NCI-H187 treated with DMSO at 0.1 percent for 48 hours (cell line): ENCODE data around the gene SLC66A2.

Experiments
- DNase-seq: peaks from one replicate; lab custom pipeline; 2025; lab: John Stamatoyannopoulos, UW

SLC66A2 gene

DNA sequence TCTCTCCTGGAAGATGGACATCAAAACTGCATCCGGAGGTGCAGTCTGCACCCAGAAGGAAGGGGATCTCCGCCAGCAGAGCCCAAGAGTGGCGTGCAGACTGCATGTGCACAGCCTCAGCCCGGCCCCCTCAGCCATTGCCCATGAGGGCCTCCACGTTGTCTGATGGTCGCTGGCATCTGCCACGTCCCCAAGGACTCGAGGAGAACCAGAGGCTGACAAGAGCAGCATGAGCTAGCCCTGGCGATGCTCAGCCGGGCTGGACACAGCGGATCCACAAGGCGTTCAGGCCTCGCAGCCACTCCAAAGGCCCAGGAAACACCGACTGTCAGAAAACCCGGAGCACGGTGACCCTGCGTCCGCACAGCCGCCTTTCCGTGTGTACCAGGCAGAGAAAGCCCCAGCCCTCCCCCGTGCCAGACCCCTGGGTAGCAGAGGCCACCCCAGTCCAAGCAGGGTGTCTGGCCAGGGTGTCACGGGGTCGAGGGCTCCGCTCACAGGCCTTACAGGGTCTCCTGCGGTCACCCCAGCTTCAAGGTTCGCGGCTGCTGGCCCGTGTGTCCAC lies 48.3 kb downstream of the SLC66A2 start:
- no peak for DNase-seq

DNA sequence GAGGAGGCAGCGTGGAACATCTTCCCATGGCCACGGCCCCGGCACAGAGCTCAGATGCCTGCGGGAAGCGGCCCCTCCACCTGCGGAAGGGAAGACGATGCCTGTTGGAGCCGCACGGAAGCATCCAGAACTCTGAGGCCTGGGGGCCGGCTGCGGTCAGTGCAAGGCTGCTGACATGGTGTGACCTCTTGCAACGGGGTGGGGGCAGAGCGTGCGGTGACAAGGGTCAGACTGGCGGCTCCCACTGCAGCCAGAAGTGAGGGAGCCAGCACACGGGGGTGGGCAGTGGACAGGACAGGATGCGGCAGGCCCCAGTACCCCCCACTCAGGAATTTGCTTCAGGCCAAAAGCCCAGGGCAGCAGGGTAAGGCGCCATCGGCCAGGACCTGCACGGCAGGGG lies 48.8 kb downstream of the SLC66A2 start:
- no peak for DNase-seq

DNA sequence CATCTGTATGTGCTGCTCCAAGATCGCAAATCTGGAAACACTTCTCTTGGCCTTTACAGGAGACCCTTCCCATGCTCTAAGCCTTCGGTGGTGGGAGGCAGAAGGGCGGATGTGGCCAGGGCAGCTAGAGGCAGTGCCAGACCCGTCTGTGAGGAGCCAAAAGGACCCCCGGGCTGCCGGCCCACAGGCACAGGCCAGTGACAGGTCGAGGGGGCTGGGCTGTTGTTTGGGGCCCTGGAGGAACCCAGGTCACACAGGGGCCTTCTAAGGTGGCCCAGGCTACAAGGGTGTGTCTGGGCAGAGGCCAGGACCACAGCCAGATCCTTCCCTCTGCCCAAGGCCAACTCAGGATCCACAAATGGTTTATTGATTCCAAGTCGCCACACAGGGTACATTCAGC lies 49.4 kb downstream of the SLC66A2 start:
- no peak for DNase-seq

DNA sequence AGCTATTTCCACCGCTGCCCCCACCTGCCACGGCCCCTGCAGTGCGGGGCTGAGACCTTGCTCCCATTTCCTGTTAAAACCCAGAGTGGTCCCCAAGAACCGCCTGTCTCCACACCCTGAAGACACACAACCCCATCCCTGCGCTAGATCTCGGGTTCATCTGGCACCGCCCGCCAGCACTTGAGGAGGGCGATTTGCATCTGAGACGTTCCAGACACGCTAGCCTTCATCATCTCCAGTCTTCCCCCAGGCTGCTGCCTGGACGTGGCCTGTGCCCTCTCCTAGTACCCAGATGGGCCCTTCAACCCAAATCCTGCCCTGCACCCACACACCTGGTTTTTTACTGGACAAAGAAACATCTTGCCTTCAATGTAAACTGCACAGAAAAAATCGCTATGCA lies 49.8 kb downstream of the SLC66A2 start:
- DNase-seq, result no peak

DNA sequence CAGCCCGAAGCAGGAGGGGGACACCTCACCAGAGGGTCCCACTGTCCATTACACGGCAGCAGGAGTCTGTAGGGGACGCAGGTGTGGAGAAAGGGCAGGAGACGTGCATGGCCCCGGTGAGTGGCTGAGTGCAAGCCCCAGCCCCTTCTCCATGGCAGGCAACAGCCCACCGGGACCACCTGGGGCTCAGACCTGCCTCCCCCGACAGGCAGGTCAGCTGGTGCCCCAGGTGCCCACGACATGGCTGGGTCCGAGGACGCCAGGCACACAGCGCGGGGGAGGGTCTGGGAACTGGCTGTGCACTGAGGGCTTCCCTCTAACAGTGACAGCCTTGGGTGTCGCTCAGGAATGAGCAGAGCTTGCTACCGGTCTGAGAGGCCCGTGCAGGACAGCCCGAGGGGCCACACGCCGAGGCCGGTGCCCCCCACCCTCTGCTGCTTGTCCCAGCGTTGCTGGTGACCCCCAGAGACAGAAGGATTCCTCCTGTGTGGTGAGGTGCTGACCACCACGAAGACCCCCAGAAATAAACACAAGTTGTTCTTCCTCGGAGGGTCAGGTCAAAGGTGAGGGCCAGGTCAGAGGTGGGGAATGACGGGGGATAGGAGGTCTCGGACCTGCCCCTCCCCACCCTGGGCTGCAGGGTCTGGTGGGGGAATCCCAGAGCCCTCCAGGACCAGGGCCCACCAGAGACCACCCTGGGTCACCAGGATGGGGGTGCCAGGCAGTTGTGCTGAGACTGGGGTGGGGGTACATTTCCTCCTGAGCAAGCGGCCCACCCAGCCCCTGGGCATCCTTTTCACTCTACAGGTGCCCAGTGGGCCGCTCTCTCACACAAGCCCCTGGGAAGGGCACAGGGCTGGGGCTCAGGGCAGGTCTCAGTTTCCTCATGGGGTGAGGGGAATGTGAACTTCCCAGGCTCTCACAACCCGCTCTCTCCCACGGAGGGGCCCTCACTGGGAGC lies 50.6 kb downstream of the SLC66A2 start:
- DNase-seq, result no peak

DNA sequence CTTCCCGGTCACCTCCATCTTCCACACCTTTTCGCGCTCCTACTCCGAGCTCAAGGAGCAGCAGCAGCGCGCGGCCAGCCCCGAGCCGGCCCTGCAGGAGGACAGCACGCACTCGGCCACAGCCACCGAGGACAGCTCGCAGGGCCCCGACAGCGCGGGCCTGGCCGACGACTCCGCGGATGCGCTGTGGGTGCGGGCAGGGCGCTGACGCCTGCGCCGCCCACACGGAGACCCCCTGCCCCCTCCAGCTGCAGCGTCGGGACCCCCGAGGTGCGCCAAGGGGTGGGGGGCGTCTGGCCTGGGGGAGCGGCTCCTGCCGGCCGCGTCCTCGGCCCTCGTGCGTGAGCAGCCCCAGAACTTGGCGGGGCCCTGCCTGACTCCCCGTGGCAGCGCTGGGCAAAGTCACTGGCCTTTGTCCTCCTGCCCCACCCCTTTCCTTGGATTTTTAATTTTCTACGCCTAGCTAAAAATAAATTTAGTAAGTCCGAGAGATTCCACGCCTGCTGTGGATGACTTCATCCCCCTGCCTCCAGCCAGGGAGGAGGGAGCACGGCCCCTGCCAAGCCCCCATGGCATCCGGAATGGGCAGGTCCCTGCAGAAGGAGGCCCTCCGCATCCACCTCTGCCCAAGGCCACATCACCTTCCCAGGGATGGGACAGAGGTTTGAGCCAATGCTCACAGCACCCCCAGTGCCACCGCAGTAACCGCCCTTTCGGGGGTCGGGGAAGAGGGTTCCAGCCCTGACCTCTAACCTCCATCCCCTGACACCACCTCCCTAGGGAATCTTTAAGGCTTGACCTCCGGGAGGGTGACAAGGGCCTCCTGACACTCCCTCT lies 51.6 kb downstream of the SLC66A2 start:
- DNase-seq, result no peak

DNA sequence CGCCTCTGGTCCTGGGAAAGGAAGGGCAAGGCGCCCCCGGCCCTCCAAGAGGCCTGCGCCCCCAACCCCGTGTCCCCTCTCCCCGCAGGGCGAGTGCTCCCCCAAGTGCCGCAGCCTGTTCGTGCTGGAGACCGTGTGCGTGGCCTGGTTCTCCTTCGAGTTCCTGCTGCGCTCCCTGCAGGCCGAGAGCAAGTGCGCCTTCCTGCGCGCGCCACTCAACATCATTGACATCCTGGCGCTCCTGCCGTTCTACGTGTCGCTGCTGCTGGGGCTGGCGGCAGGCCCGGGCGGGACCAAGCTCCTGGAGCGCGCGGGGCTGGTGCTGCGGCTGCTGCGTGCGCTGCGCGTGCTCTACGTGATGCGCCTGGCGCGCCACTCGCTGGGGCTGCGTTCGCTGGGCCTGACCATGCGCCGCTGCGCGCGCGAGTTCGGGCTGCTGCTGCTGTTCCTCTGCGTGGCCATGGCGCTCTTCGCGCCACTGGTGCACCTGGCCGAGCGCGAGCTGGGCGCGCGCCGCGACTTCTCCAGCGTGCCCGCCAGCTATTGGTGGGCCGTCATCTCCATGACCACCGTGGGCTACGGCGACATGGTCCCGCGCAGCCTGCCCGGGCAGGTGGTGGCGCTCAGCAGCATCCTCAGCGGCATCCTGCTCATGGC lies 52.4 kb downstream of the SLC66A2 start:
- no peak for DNase-seq

DNA sequence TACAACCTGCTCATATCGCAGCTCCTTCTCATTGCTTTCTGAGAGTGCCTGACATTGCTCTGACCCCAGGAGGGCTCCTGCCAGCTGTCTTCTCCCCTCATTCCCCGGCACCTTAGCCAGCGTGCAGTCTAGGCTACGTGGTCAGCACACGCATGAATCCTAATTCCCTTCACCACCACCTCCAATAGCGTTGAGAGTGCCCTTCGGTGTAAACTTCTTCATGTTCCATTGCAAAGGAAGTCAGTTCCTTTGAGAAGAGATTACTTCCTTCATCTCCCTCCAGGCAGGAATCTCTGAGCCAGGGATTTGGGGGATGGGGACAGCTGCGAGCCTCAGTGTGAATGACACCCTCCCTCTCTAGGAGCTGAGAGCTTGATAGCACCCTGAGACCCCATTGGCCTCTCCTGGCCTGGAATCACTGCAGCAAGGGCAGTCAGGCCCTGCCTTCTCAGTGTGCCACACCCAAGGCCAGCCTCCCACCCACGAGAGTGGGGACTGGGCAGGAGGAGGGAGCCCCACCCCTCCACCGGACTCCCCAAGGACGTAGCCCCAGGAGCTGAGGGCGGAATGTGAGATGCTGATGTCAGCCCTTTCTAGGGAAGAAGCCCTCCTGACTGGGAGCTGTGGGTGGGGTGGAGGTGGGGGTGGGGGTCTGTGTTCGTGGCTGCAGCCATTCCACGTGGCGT lies 53.4 kb downstream of the SLC66A2 start:
- DNase-seq, result no peak

DNA sequence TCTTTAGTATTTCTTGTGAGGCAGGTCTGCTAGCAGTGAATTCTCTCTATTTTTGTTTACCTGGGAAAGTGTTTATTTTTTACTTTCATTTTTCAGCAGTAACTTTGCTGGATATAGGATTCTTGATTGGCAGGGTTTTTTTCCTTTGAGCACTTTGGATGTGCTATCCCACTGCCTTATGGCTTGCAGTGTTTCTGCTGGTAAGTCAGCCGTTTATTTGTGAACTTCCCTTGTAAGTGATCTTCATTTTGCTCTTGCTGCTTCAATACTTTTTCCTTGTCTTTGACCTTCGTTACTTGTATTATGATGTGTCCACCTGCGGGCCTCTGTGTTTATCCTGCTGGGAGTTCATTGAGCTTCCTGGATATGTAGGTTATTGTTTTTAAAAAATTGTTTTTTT lies 54.7 kb downstream of the SLC66A2 start:
- DNase-seq, result no peak

DNA sequence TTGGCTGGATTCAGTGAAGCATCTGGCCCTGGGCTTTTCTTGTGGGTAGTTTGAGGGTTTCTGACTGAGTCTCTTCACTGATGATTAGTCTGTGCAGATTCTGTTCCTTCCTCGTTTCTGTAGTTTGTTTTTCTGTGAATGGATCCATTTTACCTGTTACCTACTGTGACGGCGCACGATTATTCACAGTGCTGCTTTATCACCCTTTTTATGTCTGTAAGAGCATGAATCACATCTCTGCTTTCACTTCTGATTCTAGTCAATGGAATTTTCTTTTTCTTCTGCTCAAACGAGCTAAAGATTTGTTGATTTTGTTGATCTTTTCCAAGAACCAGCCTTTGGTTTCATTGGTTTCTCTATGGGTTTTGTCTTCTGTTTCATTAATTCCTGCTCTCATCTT lies 60.8 kb downstream of the SLC66A2 start:
- no peak for DNase-seq

DNA sequence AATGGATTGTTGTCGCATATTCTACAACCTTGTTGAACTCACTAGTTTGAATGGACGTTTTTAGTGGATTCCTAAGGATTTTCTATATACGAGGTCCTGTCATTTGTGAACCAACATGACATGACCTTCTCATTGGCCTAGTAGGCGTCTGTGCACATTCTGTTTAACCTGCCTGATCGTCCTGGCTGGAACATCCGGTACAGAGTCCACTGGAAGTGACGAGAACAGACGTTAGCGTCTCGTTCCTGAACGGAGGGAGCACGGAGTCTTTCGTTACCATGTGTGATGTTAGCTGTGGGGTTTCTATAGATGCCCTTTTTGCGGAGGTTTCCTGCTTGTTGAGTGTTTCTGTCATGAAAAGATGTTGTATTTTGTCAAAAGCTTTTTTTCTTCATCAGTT lies 61.9 kb downstream of the SLC66A2 start:
- no peak for DNase-seq

DNA sequence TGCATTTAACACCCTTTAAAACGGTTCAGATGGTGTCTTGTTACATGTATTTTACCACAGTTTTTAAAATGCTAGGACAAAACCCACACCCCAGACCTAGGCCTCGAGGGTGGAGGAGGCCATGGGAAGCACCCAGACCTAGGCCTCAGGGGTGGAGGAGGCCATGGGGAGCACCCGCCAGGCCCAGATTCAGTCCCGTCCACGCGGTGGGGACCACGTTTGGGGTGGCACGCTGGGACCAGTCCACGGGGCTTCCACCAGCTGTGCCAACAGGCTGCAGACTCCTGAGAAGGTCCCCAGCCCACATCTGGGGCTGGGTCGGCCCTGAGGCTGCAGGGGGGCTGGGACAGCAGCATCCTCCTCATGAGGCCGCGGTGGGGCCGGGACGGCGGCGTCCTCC lies 63.4 kb downstream of the SLC66A2 start:
- DNase-seq, result no peak

DNA sequence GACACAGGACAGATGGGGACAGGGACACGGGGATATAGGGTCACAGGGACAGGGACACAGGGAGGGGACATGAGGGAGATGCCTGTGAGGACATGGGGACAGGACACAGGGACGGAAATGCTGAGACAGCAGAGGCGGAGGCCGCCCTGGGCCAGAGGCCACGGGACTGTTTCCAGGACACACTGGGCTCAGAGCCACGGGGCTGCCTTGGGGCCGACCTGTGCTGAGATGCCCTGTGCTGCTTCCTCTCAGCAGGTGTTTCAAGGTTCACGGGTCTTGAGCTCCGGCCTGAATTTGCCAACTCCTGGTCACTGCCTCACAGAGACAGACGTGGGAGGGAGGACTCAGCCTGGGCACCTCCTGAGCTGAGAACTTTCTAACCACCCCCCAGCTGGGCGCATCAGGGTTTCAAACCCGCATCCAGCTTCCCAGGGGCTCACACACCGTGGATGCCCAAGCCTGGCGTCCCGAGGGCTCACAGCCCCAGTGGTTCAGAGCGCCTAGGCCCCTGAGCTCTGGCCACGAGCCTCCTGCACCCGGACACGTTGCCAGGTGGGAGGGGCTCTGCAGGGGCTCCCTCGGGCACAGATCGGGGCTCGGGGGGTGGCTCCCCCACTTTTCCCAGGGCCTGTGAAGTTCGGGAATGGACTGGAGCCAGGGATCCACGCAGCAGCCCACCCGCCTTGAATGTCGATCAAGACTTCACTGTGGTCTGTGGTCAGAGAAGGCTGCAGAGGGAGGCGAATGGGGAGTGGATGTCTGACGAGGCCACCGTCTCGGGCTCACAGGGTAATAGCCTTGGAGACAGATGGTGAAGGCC lies 64.1 kb downstream of the SLC66A2 start:
- no peak for DNase-seq

DNA sequence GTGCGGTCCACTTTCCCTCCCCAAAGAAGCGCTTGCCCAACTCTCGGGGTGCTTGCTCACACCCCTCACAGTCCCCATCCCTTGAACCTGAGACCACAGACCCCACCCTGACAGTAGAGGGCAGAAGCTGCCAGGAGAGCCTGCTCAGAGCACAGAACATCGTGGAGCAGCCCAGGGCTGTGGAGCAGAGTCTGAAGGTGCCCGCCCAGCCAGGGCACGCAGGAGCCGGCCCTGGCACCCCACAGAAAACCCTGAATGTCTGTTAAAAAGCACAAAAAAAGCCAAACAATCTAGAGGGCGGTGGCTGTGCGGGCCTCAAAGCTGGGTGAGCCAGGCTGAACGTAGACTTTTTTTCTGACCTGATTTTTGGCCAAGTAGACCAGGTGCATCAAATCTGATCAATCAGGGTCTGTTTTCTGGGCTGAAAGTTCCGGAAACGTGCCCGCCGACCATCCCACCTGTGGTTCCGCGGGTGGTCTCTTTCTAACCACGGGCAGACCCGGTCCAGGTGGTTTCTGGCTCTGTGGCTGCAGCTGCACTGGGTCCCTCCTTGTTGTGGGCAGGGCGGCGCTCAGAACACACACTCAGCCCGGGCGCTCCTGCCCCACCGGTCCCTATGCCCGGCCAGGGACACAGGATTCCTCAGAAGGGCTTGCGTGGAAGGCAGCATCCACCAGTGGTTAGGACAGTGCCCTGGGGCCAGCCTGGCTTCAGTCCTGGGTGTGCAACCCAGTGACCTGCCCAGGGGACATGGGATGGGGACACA lies 66.3 kb downstream of the SLC66A2 start:
- no peak for DNase-seq

DNA sequence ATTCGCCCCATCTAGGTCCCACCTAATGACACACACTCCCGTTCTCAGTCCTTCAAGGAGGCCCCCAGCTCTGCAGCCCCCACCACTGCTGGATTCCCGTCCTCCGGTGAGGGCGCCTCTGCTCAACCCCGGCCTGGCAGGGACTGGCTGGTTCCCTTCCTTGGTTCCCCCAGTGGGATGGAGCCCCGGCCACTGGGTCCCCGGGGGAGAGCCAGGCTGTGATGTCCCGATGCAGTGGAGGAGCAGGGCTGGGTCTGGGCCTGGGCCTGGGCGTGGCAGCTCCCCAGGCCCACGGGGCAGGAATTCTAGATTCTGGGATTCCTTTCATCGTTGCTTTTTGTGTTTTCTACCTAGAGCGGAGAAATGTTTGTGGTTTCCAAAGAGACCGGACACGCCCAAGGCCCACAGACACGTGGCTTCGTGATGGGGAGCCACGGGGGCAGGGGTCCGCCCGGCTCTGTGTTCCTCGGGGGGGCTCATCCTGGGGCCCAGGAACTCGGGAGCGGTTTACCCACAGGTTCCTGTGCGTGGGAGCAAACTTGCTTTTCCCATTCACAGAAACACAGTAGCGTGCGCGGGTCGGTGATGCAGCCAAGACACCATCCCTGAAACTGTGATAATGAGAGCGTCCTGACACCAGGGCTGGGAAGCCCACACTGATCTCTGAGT lies 67.0 kb downstream of the SLC66A2 start:
- no peak for DNase-seq

DNA sequence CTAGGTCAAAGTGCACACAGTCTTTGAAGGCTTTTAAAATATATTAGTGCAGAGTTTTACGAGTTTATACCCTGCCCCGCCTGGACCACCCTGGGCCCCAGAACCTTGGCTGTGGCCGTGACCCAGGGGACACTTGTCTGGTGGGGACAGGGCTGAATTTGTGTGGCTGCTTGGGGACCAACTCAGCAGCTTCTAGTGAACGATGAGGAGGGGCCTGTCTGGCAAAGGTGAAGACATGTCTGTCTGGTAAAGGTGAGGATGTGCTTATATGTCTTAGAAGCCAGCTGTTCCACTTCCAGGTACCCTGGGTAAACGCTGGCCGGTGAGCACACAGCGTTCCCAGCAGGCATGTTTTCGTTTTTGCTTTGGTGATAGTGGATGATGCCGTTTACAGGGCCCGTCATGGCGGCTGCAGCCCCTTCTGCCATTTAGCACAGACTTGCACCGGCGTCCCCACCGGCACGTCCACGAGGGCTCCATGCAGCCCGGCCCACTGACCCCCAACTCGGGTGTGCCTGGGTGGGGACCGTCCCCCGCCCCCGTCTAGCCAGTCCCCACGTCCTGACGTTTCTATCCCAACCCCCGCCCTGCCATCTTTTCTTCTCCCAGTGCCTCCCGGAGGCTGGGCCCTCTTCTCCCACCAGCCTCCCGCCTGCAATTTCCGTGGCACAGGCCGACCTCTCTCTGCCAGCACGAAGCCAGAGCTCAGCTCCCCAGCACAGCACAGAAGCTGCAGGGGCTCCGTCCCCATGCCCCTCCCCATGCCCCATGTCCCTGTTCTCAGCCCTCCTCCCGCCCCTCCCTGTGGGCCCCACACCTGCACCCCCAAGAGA lies 67.8 kb downstream of the SLC66A2 start:
- no peak for DNase-seq

DNA sequence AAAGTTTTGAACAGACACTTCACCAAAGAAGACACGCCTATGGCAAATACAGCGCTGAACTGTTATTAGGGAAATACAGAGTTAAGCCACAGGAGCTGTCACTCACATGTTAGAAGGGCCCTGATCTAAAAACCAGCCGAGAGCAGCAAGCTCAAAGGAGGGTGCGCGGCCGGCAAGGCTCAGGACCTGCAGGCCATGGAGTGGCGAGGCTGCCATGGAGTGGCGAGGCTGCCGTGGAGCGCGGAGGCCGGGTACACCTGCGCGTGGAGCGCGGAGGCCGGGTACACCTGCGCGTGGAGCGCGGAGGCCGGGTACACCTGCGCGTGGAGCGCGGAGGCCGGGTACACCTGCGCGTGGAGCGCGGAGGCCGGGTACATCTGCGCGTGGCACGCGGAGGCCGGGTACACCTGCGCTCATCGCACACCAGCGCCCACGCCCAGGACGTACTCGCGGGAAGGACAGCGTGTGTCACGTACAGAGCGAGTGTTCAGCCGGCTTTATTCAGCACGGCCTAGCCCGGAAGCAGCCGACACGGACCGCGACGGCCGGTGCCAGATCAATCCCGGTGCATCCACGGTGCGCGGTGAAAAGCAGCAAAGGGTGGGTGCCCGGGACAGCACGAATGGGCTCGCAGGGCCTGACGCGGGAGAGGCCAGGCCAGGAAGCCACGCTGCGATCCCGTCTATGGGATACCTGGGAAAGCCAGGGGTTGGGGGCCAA lies 68.8 kb downstream of the SLC66A2 start:
- no peak for DNase-seq

DNA sequence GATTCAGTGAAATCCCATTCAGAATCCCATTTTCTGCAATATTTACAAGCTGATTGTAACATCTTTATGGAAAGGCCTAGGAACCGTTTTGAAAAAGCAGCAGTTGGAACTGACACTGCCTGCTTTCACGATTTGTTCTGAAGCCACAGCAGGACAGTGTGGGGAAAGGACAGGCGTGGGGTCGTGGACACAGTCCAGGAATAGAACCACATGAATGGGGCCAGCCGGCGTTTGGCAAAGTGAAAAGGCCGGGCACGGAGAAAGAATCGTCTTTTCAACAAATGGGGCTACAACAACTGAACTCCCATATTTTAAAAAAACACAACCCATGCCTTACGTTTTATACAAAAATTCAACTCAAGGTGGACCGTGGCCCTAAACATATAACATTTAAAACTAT lies 69.8 kb downstream of the SLC66A2 start:
- DNase-seq, result no peak
